ENCODE data around the gene ZBTB24.

GRCh38 chr6:109491207-109491938 is 8.4 kb upstream of the ZBTB24 start:
- no peak; the same call in 1 of the 2 replicates for TF ChIP-seq POLR2AphosphoS5 (IDR thresholded peaks at IDR 0.05; ENCODE audit: borderline replicate concordance, low read depth, low read length)
- TF ChIP-seq EZH2 (IDR thresholded peaks at IDR 0.05): no peak
- TF ChIP-seq FOXP2 (optimal IDR thresholded peaks at IDR 0.05; ENCODE audit: control extremely low read depth, extremely low read length, insufficient read depth): no peak
